IPS-18c (cell line): Measurements from ENCODE around the gene CEBPG.

Experiments
- H3K4me3 ChIP-seq: 2 replicates; pipeline ENCODE4 v1.7.0; 2013; ENCODE audit warnings: low read depth, mild to moderate bottlenecking, low read length, moderate library complexity; ENCODE audit not compliant: insufficient read depth
- H3K9me3 ChIP-seq: one replicate; pipeline ENCODE4 v1.6.1; 2013; ENCODE audit warnings: mild to moderate bottlenecking, low read length, moderate library complexity; ENCODE audit not compliant: control insufficient read depth, insufficient read depth

CEBPG gene

GRCh38 chr19:33418871-33419787, 45.6 kb downstream of the CEBPG start:
- H3K4me3 ChIP-seq: no peak overlapping the region
- H3K9me3 ChIP-seq: no peaks in the 10 kb centered on the region

- no peaks in the 10 kb centered on the region for H3K9me3 ChIP-seq
- H3K4me3 ChIP-seq: no peak overlapping the region
These were observed 46.2 kb downstream of the CEBPG start for GRCh38 chr19:33419788-33420130.

GRCh38 chr19:33420821-33421220, 47.3 kb downstream of the CEBPG start:
- no peaks in the 10 kb centered on the region for H3K9me3 ChIP-seq
- H3K4me3 ChIP-seq: no peak overlapping the region

GRCh38 chr19:33421368-33421767, 47.9 kb downstream of the CEBPG start:
- no peaks in the 10 kb centered on the region for H3K9me3 ChIP-seq
- H3K4me3 ChIP-seq: no peak overlapping the region

GRCh38 chr19:33422369-33423180, 49.1 kb downstream of the CEBPG start:
- Histone ChIP-seq H3K4me3 (no peak overlapping the region), H3K9me3 (no peaks in the 10 kb centered on the region)

GRCh38 chr19:33424181-33424580, 50.7 kb downstream of the CEBPG start:
- H3K9me3 ChIP-seq: no peaks in the 10 kb centered on the region

GRCh38 chr19:33426621-33427361, 53.3 kb downstream of the CEBPG start:
- Histone ChIP-seq H3K4me3 (no peak overlapping the region), H3K9me3 (no peaks in the 10 kb centered on the region)

More at GRCh38 chr19:33424181-33424580, 50.7 kb downstream of the CEBPG start:
- H3K4me3 ChIP-seq: no peak overlapping the region

- no peak overlapping the region for H3K4me3 ChIP-seq
- H3K9me3 ChIP-seq: no peaks in the 10 kb centered on the region
These were observed 54.5 kb downstream of the CEBPG start for GRCh38 chr19:33427801-33428626.

GRCh38 chr19:33428627-33429125, 55.2 kb downstream of the CEBPG start:
- Histone ChIP-seq H3K4me3 (no peak overlapping the region), H3K9me3 (no peaks in the 10 kb centered on the region)

- H3K4me3 ChIP-seq: no peak overlapping the region
- no peaks in the 10 kb centered on the region for H3K9me3 ChIP-seq
These were observed 56.6 kb downstream of the CEBPG start for GRCh38 chr19:33429891-33430673.

GRCh38 chr19:33430674-33431277, 57.3 kb downstream of the CEBPG start:
- no peak overlapping the region for H3K4me3 ChIP-seq
- no peaks in the 10 kb centered on the region for H3K9me3 ChIP-seq

GRCh38 chr19:33432015-33432414, 58.5 kb downstream of the CEBPG start:
- Histone ChIP-seq H3K9me3 (no peaks in the 10 kb centered on the region), H3K4me3 (no peak overlapping the region)
